ENCODE measurements around the gene MRPS33.

Gene MRPS33

GRCh38 chr7:141014524-141015395 is at the start of gene MRPS33:
MRPS33 (minus strand) TSS chr7:141014952; CDS start chr7:141010633, 4,319 bp downstream.
- Histone ChIP-seq H3K4me1 (ENCODE audit: control insufficient read depth, insufficient read depth, low read length) (no peaks in the 10 kb centered on the region; the same call in 1 of the 2 replicates), H3K27ac (ENCODE audit: extremely low read depth, low read depth, low read length) (no peak within 1 kb of the TSS; the same call in 1 of the 2 replicates), H3K4me3 (ENCODE audit: low read depth, low read length) (peak within 1 kb of the TSS; percentile 89), H3K9me3 (ENCODE audit: control insufficient read depth, insufficient read depth, low read depth, low read length) (no peaks in the 10 kb centered on the region), H3K36me3 (ENCODE audit: control insufficient read depth in 2 of 2, insufficient read depth in 1 of 2, low read length in 2 of 2) (peaks cover 0 to 12% of the 10 kb centered on the region in 2 experiments; a peak in 2 of 3 replicates)
- ChIA-PET POLR2A (interaction anchor here (0.6 to 2.2 kb wide), 12 partner anchors 10 to 636 kb away, joined by 3 to 12 read pairs (median 5); partner anchors contain the start of genes AGK, DENND2A and NDUFB2), CTCF (interaction anchor here (0.5 to 2.1 kb wide), 21 partner anchors 9 to 1521 kb away, joined by 3 to 11 read pairs (median 3); no protein-coding TSS in a partner anchor)
- TF ChIP-seq ZFP3 (tag by site-specific recombination; IDR thresholded peaks at IDR 0.05; ENCODE audit: low read depth) = no peak
- no peak for TF ChIP-seq ZNF112 (tag by site-specific recombination; IDR thresholded peaks at IDR 0.05)
- TF ChIP-seq ZNF654 (tag by site-specific recombination; IDR thresholded peaks at IDR 0.05; ENCODE audit: low read depth) = no peak; the same call in none of the 2 replicates
- no peak for TF ChIP-seq ZNF785 (tag by site-specific recombination; IDR thresholded peaks at IDR 0.05)
- TF ChIP-seq ZNF184 (tag by site-specific recombination; IDR thresholded peaks at IDR 0.05) = no peak
- no peak for TF ChIP-seq ZNF132 (tag by site-specific recombination; IDR thresholded peaks at IDR 0.05; ENCODE audit: borderline replicate concordance)
- TF ChIP-seq ZNF311 (tag by site-specific recombination; IDR thresholded peaks at IDR 0.05; ENCODE audit: borderline replicate concordance) = no peak
- TF ChIP-seq ZNF623 (tag by site-specific recombination; IDR thresholded peaks at IDR 0.05) = no peak
- peak; percentile 89 for TF ChIP-seq ZBTB48 (tag by site-specific recombination; IDR thresholded peaks at IDR 0.05)
- TF ChIP-seq ZNF280D (tag by site-specific recombination; IDR thresholded peaks at IDR 0.05) = no peak
- TF ChIP-seq ZBTB8A (tag by site-specific recombination; IDR thresholded peaks at IDR 0.05) = peak; percentile 75
- no peak for TF ChIP-seq ZNF354C (tag by site-specific recombination; IDR thresholded peaks at IDR 0.05; ENCODE audit: borderline replicate concordance, low read depth)
- TF ChIP-seq SCRT2 (tag by site-specific recombination; IDR thresholded peaks at IDR 0.05) = 0 out of 2 replicates have a peak, but pooled peaks have one; percentile 18
- no peak for TF ChIP-seq ZNF529 (tag by site-specific recombination; IDR thresholded peaks at IDR 0.05; ENCODE audit: insufficient replicate concordance)
- TF ChIP-seq SCRT1 (tag by site-specific recombination; IDR thresholded peaks at IDR 0.05; ENCODE audit: borderline replicate concordance) = no peak
- peak; percentile 96 for TF ChIP-seq ZNF518A (tag by site-specific recombination; conservative IDR thresholded peaks at IDR 0.05; ENCODE audit: low read depth)
- TF ChIP-seq REPIN1 (tag by site-specific recombination; IDR thresholded peaks at IDR 0.05; ENCODE audit: low read depth) = 0 out of 2 replicates have a peak, but pooled peaks have one; percentile 72
- TF ChIP-seq ZNF274 (IDR thresholded peaks at IDR 0.05; ENCODE audit: low read length) = no peak
- TF ChIP-seq ZNF274 (tag by site-specific recombination; IDR thresholded peaks at IDR 0.05; ENCODE audit: borderline replicate concordance) = no peak
- no peak for TF ChIP-seq GFI1B (tag by site-specific recombination; IDR thresholded peaks at IDR 0.05)
- no peak; the same call in 1 of the 2 replicates for TF ChIP-seq ZNF394 (tag by site-specific recombination; IDR thresholded peaks at IDR 0.05; ENCODE audit: borderline replicate concordance)
- TF ChIP-seq ATF2 (tag by site-specific recombination; IDR thresholded peaks at IDR 0.05; ENCODE audit: low read depth) = no peak
- no peak for TF ChIP-seq ZNF280C (tag by site-specific recombination; IDR thresholded peaks at IDR 0.05)
